HG03460 (cell line): ENCODE data around the gene DNAJC13.

Experiments used
- ATAC-seq: cut with Tn5 transposase; IDR thresholded peaks from one replicate; pipeline ENCODE4 v1.9.1; 2021; ENCODE audit not compliant: unreplicated experiment

The DNAJC13 gene

DNA sequence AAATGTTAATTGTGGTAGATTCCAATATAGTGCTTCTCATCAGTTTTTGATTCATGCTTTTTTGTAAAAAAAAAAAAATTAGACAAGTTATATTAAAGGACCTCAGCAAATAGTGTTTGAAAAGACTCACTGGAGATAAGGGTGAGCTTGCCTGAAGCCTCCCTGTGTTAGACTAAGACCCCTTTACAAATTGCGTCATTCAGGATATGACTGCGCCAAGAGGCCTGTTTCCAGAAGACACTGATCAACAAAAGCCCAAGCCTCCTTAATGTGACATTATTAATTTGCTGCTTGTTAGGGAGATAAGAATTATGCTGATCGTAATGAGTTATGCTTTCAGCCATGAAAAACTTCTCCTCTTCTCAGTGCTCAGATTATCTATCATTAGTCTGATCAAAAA lies 13.0 kb upstream of the DNAJC13 start:
- no peak for ATAC-seq

DNA sequence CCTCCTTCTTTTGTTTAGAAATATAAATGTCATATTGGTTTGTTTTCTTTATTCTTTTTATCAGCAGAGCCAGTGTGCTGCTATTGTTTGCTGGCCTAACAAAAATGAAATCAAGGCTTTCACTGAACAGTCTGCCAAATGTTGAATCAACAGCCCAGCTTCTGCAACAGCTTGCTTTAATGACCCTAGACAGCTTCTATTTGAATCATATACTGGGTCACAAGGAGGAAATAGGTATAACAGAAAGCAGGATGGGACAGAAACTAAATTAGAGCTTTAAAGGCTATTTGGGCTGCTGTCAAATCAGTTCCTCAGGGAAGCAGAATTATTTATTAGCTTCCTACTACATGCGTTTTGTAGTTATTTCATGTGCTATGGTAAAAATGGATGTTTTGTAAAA lies 12.1 kb upstream of the DNAJC13 start:
- ATAC-seq, result no peak

DNA sequence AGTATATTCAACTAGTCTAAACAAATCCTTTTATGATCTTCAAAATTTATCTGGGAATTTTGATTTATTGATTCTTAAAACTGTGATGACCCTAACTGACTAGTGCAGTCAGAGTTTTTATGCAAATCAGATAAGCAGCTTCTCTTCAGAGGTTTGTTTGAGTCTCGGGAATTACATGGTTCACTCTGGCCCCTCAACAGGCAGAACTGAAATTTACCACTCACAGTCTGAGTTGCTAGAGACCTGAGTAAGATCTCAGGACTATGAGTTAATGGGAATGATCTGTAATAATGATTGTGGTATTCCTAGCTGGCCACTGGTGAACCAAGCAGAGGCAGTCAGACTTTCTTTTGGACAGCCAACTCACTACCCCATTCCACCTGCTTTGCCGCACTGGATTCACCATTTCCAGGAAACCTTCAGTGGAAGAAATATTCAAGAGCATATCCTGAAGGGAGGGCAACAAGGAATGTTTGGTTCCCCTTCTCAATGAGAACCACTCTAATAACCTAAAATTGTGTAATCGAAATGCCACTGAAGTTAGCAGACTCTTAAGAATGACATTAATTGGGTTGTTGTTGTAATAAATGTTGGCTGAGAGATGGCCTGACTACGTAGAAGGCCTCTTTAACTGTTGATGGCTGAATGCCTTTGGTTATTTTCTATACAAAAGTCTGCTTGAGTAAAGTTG lies 11.5 kb upstream of the DNAJC13 start:
- ATAC-seq, result no peak

DNA sequence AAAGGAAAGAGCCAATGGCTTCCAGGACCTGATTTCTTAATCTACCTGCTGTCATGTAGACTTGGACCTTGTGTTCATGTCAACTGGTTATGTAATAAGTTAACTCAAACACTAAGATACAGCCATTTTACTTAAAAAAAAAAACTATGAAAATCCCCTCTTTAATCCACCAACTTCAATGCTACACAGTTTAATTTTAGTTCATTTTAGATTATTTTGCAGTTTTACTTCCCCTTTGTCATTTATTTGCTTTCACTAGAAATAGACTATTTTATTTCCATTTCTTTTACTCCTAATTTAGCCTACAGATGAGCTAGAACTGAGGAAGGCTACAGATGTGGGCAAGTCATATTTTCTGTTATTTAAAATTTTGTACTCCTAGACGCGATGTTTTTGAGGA lies 10.7 kb upstream of the DNAJC13 start:
- no peak for ATAC-seq

DNA sequence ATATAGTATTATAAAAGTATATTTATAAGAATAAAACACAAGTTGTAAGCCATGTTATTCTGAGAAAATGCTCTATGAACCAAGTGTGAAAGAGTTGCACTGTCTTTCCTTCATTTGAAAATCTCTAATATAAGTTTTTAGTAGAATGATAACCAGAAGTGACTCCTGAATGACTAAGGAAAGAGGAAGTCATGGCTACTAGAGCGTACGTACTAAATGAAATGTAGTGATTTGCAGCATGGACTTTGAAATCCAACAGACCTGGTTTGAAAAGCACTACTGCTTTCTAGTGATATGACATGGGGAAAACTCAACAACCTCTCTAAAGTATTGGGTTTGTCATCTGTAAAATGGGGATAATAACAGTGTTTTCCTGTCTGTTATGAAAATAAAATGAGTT lies 10.3 kb upstream of the DNAJC13 start:
- no peak for ATAC-seq

DNA sequence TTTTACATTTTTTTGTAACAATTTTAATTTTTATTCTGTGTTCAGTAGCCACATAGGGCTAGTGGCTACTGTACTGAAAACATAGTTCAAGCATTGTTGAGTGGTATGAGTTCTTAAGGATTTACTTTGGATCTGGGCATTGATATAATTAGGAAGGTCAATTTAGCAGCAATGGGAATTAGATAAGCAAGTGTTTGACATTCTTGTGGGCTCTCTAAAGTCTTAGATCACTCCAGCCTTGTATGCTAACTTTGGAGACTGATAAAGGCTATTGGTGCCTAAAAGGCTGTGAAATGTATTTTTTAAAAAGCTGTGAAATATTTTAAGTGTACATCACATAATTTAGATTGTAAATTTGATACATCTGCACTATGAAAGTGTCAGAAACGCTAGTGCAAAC lies 2.5 kb upstream of the DNAJC13 start:
- ATAC-seq, result no peak

DNA sequence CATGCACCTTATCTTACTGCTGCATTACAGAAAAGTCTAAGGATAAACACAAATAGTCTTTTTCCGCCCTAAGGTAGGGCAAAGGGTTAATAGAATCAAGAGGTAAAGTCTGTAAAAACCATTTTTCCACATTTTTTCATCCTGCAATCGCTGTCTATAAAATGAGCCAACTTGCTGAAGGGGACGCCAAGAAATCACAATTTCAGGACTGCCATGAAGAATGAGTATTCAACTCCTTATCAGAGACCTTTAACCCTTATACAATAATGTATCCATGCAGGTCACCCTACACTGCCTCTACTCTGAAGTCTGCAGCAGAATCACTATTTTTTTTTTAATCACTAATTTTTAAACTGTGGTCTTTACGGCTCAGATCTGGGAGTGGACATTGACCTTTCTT lies 1.1 kb upstream of the DNAJC13 start:
- ATAC-seq, result no peak

DNA sequence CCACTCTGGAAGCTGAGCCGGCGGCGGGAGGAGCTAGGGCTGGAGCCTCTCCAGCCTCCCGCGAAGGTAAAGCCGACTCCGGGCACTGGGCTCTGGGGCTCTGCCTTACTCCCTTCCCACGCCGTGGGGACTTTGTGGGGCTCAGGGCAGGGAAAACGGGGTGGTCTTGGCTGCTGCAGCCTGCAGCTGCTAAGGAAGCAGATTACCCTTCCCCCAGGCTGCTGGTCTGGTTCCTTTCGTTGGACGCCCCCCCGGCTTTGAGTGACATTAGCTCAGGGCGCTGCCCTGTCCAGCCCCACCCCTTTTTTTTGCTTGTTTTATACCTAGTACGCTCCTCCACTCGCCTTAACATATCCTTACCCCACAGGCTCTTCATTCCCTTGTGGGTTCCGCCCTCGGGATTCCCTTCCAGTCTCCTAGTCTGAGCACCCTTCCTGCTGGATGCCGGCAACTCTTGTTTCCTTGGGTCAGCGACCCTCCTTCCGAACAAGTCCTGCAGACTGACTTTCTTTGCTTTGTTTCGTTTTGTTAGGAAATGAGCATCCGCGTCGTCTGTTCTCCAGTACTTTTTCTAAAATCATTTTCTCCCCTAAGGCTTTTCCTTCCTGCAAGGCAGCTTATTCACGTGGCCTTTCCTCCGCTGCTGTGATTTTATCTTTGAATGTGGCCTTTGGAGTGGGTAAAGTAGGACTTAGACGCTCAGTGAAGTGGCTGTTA lies 551 bp downstream of the DNAJC13 start:
- ATAC-seq, result peak; percentile 45

DNA sequence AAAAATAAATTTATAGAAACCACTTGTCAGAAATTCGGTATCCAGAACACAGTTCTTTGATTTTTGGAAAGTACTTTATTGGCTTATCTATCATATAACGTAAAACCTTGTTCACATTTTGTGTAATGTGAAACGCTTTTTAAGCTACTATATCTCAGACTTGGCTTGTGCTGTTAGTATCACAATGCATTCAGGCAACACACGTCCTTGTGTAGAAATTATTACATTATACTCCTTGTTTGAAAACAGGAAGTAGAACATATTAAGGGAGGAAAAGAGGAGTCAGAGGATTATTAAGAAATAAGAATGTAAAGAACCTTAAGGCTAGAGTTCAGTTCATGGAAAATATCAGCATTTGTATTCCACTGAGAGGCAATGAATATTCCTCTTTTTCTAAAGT lies 1.6 kb downstream of the DNAJC13 start:
- no peak for ATAC-seq

DNA sequence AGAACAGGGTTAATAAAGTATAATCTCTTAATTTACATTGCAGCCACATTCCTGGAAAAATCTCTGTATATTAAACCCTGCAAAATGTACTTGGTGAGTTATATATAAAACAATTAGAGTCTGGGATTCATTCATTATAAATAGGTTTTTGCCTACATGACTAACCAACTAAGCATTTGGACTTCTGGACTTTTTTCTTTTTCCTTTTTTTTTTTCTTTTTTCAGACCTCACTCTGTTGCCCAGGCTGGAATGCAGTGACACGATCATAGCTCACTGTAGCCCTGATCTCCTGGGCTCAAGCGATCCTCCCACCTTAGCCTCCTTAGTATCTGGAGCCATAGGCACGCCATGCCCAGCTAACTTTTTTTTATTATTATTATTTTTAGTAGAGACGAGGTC lies 4.5 kb downstream of the DNAJC13 start:
- ATAC-seq, result no peak

DNA sequence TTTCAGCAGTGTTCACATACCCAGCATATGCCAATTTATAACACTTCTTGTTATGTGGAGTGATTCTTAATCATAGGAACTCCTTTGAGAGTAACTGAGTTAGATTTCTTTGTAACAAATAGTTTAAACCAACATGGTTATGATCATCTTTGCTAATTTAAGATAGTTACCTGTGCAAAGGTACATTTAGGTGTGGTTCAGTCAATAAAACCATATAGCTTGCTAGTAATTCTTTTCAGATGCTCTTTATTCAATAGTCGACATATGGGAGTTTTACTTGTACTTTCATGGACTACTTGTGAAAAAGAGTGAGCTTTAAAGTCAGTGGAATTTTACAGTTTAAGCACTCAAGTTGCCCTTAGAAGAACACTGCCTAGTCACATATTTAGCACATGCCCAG lies 5.2 kb downstream of the DNAJC13 start:
- no peak for ATAC-seq

DNA sequence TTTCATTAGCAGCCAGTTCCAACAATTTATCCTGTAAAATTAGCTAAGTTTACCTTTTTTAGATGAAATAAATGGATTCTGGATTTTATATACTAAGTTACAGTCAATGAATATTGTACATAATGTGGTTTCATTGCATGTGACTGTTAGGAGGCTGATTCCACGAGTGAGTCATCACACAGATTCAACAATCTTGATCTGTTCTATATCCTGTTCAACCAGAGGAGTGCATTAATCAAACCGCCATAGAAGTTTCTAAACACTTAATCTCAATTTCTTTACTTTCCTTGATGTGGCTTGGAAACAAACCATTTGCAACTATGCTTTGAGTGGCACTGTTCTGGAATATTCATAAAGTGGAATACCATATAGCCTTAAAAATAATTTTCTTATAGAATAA lies 15.3 kb downstream of the DNAJC13 start:
- no peak for ATAC-seq

DNA sequence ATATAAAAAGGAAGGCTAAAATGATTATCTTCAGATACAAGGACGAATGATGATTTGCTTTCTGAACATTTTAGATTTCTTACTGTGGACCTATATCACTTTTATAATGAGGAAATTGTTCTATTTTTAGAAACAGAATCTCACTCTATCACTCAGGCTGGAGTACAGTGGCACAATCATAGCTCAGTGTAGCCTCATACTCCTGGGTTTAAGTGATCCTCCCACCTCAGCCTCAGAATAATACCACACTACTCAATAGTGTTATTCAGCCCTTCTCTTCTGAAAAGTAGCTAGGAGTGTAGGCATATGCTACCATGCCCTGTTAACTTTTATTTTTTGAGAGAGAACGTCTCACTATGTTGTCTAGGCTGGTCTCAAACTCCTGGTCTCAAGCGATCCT lies 15.8 kb downstream of the DNAJC13 start:
- ATAC-seq, result no peak

DNA sequence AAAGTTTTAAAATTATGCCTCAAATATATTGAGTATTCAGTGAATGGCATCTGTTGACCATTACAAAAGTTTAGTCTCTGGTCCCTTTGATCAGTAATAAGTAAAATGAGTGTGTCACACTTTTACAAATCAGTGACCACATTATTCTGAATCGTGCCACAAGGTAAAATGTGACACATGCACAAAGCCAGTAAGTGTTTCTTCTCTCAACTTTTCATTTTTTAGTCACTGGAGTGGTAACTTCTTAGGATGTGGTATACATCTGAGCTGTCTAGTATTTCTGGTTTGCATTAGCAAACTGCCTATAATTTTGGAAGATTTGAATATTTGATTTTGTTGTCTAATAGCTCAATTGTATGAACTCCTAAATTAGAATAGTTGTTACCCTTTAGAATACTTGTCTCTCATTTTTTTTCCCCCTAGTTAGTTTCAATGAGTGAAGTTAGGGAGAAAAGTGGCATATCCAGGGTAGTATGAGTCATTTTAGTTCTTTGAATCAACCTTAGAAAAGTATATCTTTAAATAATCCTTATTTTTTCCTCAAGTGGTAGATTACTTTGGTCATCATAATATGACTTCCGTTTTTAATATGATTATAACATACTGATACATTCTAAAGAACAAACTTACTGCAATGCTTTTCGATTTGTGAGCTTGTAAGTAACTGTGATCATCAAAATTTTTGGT lies 18.1 kb downstream of the DNAJC13 start:
- ATAC-seq, result no peak

DNA sequence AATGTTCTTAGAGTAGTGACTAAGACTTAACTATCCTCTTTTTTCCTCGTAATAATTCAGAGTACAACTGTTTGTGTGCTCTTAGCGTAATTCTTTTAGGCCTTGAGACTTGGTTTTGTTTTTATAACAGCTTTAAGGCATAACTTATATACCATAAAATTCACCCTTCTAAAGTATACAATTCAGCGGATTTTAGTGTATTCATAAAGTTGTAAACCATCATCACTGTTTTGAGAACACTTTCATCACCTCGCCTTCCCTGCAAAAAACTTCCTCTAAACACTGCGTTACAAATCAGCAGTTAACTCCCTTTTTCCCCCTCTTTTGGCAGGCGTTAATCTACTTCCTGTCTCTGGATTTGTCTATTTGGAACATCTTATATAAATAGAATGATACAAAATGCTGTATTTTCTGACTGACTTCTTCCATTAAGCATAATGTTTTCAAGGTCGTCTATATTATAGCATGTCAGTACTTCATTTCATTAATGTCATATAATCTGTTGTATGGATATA lies 18.7 kb downstream of the DNAJC13 start:
- ATAC-seq, result no peak

DNA sequence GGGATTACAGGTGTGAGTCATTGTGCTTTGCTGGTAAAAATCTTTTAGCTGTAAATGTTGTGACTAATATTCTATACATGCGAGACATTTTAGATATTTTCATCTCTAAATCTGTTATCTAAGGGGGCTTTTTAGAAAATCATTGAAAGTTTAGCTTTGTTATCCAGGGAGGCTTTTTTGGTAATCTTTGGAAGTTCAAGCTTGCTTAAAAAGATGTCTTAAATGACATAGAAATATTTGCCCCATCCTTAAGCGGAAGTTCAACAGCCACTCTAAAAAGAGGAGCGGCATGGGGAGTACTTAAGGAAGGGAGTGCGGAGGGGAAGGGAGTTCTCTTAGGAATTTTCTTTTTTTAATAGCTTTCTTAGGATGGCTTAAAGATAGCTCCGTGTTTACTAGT lies 26.1 kb downstream of the DNAJC13 start:
- ATAC-seq, result no peak

DNA sequence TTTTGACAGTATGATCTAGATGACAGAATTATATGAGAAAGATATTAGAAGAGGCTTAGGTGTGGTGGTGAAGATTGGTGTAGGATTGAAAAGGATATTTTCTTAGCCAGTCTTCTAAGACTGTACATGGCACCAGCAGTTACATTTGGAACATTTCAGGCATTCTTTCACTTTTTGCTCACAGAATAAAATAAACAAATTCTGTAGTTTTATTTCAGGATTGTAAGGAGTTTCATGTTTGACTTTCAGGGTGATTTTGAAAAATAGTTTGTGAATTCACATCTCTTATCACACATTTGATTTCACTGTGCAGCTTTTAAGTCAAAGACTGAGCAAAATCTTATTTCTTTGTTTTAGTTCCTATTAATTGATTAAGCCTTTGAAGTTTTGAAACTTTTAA lies 27.1 kb downstream of the DNAJC13 start:
- ATAC-seq, result no peak

DNA sequence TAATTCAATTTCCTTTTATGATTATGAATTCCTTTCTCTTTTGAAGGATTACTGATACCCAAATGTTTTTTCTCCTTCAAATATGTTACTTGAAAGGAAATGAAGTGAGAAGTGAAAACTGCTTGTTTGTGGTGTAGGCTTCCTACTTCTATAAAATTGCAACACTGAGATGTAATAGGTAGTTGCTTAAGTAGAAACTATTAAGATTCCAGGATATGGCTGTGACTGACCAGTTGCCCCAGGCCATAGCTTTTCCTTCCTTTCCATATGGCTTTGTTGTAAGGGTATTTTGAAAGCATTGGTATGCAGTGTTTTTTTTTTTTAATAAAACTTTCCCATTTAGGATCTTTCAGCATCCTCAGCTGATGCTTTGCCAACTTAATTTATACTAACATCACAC lies 28.5 kb downstream of the DNAJC13 start:
- no peak for ATAC-seq

DNA sequence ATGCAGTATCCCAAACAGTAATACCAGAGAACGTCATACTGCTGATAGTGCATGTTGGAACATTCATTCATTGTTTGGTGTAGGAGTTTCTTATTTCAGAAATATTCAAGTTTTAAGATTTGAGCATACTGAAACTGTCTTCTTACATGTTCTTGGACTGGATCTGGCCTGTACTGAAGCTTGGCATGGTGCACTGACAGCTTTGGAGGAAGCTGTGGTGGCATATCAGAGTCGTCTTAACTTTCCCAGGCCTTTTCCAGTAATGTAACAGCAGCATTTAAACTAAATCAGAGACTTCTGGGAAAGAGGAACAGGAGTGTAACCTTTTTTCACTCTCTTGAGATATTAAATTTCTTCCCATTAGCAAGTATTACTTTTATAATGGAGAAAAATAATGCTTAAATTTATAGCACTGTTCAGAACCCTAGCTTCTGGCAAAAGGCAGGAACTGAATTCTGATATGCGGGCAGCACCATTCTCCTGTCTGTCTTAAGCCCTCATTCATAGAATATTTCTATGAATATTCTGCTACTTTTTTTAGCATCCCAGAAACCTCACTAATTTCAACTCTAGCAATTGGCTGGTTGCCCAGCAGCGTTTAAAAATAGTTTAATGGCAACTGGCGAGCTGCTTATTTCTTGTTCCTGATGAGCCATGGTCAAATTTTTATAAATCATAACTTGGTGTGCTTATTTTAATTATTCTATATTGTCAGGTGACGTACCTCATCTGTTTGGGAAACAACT lies 31.1 kb downstream of the DNAJC13 start:
- ATAC-seq, result no peak

DNA sequence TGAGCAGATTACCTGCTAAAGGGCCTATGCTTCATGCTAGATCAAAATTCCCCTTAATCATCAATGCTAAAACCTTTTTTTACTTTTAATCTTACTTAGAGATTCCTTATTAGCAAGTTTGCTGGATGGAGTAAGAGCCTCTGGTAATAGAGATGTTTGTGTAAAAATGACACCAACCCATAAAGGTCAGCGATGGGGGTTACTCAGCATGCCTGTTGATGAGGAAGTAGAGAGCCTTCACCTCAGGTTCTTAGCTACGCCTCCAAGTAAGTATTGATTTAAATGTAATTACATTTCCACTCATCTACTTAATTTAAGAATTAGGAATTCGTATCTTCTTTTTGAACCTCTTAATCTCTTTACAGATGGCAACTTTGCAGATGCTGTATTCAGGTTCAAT lies 38.8 kb downstream of the DNAJC13 start:
- no peak for ATAC-seq

DNA sequence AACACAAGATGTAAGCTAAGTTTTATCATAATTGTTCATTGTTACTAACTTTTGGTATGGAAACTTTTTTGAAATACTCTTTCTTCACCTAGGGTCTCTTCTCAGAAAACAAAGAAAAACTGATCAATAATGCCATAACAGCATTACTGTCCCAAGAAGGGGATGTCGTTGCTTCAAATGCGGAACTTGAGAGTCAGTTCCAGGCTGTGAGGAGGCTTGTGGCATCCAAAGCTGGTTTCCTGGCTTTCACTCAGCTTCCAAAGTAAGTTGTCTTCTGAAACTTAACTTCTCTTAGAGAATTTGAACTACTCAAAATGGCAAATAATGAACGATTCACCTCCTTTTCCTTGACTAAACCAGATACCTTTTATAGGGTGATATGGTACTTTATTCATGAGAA lies 39.3 kb downstream of the DNAJC13 start:
- no peak for ATAC-seq
